Measurements from ENCODE around the gene TRIM65. TPM values are rescaled to one million over a fixed set of nuclear protein-coding genes. Genes with fewer than 3 reads are reported as not detected.

The TRIM65 gene
- total RNA-seq, 1 donor from 2014 or later, result 15.4 TPM

GRCh38 chr17:75846692-75847613, 49.8 kb downstream of the TRIM65 start:
- Mint-ChIP-seq H3K27ac (ENCODE audit: unreplicated experiment) (peak overlapping the region; percentile 53), H3K9me3 (ENCODE audit: unreplicated experiment) (no peaks in the 10 kb centered on the region), H3K27me3 (ENCODE audit: low read depth, unreplicated experiment) (no peaks in the 10 kb centered on the region), H3K4me1 (ENCODE audit: low read depth, unreplicated experiment) (peaks cover 6% of the 10 kb centered on the region), H3K4me3 (ENCODE audit: unreplicated experiment) (no peak overlapping the region), H3K36me3 (ENCODE audit: low read depth, unreplicated experiment) (peaks cover 25% of the 10 kb centered on the region)
- no peak overlapping the region for H3K4me3 ChIP-seq (ENCODE audit: insufficient read depth, low read depth, low read length)
- peaks cover 6% of the 10 kb centered on the region for H4K20me1 ChIP-seq (ENCODE audit: insufficient read depth, low read length)
- no peak overlapping the region for H3K4me2 ChIP-seq (ENCODE audit: low read length)
- H3K27me3 ChIP-seq (ENCODE audit: insufficient read depth, low read length), result no peaks in the 10 kb centered on the region
- no peak overlapping the region for H3K9ac ChIP-seq (ENCODE audit: low read length)
- no peaks in the 10 kb centered on the region for H3K9me3 ChIP-seq (ENCODE audit: insufficient read depth, low read depth, low read length)
- H3K79me2 ChIP-seq (ENCODE audit: insufficient read depth, low read length), result no peaks in the 10 kb centered on the region
- TF ChIP-seq EZH2 (IDR thresholded peaks at IDR 0.05; ENCODE audit: insufficient read depth, low read length), result no peak
- TF ChIP-seq CTCF (IDR thresholded peaks at IDR 0.05; ENCODE audit: insufficient read depth, low read depth, low read length), result no peak
- no peak overlapping the region for H2AFZ ChIP-seq (ENCODE audit: low read depth, low read length)
- no peak overlapping the region for H3K27ac ChIP-seq (ENCODE audit: low read depth, low read length)
- FAIRE-seq, result no peak
- H3K36me3 ChIP-seq (ENCODE audit: insufficient read depth, low read length), result peaks cover 10% of the 10 kb centered on the region
- peaks cover 22% of the 10 kb centered on the region for H3K4me1 ChIP-seq (ENCODE audit: insufficient read depth, low read length)
- DNase-seq (ENCODE audit: low read depth), result no peak

DNA sequence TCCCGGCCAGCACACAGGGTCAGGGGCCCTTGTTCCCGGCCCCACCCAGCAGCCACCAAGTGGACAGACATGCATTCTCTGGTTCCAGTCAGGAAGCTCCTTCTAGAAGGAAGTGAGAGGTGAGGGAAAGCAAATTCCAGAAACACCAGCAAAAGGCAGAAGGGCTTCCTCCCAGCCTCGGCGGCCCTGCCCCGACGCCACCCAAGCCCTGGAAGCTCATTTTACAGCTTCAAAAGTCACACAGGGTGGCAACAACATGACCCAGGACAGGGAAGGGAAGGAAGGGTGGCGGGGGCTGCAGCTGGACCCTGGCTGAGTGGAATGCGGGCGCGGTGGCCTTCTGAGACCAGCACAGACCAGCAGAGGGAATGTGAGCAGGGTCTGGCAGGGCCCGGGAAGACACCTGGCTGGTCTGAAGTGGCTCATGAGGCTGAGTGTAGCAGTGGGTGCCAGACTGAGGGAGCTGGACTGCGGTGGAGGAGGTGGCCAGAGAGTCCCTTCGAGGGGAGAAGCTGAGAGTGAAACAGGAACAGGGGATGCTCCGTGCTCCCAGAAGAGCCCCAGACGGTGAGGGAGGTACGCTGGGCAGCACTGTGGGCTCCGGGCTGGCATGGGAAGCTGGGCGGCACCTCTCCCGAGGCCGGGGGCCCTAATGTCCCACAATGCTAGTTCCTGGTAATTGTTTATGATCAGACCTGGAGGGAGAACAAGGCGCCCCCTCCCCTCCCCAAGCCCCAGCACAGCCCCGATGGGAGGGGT, 50.6 kb downstream of the TRIM65 start:
- Histone ChIP-seq H3K4me2 (ENCODE audit: low read length) (no peak overlapping the region), H3K79me2 (ENCODE audit: insufficient read depth, low read length) (no peaks in the 10 kb centered on the region), H3K9me3 (ENCODE audit: insufficient read depth, low read depth, low read length) (no peaks in the 10 kb centered on the region), H3K4me3 (ENCODE audit: insufficient read depth, low read depth, low read length) (no peak overlapping the region), H3K27me3 (ENCODE audit: insufficient read depth, low read length) (no peaks in the 10 kb centered on the region), H3K9ac (ENCODE audit: low read length) (no peak overlapping the region), H3K36me3 (ENCODE audit: insufficient read depth, low read length) (peaks cover 10% of the 10 kb centered on the region), H2AFZ (ENCODE audit: low read depth, low read length) (no peak overlapping the region), H4K20me1 (ENCODE audit: insufficient read depth, low read length) (peaks cover 6% of the 10 kb centered on the region), H3K4me1 (ENCODE audit: insufficient read depth, low read length) (peaks cover 17% of the 10 kb centered on the region), H3K27ac (ENCODE audit: low read depth, low read length) (no peak overlapping the region)
- H3K27ac Mint-ChIP-seq (ENCODE audit: unreplicated experiment), result peak overlapping the region; percentile 68
- H3K4me3 Mint-ChIP-seq (ENCODE audit: unreplicated experiment), result peak overlapping the region; percentile 6
- TF ChIP-seq CTCF (IDR thresholded peaks at IDR 0.05; ENCODE audit: insufficient read depth, low read depth, low read length) (no peak), EZH2 (IDR thresholded peaks at IDR 0.05; ENCODE audit: insufficient read depth, low read length) (no peak)
- DNase-seq (ENCODE audit: low read depth), result no peak
- no peak for FAIRE-seq
- no peaks in the 10 kb centered on the region for H3K27me3 Mint-ChIP-seq (ENCODE audit: low read depth, unreplicated experiment)
- no peaks in the 10 kb centered on the region for H3K9me3 Mint-ChIP-seq (ENCODE audit: unreplicated experiment)
- H3K36me3 Mint-ChIP-seq (ENCODE audit: low read depth, unreplicated experiment), result peaks cover 20% of the 10 kb centered on the region
- H3K4me1 Mint-ChIP-seq (ENCODE audit: low read depth, unreplicated experiment), result peaks cover 6% of the 10 kb centered on the region

Measured in astrocyte (in vitro differentiated cells and primary cell).